HG03378 (cell line): ENCODE measurements around the gene PNMA6F.

ENCODE experiments used
- ATAC-seq: cut with Tn5 transposase; IDR thresholded peaks from one replicate; pipeline ENCODE4 v1.9.1; 2021; ENCODE audit warnings: mild to moderate bottlenecking, moderate library complexity; ENCODE audit not compliant: unreplicated experiment

Gene PNMA6F

DNA sequence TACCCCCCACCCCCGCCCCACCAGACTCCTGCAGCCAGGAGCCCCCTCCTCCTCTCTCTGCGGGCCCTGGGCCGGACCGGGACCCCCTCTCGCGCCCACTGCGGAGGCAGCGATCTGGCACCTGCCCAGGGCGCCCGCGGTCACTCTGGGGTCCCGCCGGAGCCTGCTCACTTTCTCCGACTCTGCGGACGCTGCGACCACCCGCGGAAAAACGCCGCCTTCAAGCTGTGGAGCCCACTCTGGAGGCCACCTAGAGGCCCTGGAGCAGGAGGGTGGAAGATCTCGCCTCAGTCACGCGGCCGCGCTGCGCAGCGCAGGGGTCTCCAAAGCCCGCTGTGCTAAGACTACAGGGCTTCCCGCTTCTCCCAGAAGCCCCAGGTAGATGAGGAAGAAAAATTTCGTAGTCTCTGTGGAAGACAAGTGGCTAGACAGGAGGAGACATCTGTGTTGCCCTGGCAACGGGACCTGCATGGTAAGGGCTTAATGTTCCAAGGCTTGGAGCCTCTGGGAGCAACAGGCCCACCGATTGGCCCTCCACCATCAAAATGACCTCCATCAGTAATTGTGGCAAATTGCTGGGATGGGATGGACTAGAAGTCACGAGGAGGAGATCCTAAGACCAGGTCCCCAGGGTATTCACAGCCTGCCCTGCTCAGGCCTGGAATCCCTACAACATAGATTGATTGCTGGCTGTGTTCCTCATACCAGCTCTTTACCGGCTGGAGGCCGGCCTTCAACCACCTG is at the start of gene PNMA6F:
Gene PNMA6F, minus strand, starts transcription at position 387 of the 744 bp plus-strand sequence. CDS start 1,093 bp downstream, outside the sequence.
- ATAC-seq: no peak

DNA sequence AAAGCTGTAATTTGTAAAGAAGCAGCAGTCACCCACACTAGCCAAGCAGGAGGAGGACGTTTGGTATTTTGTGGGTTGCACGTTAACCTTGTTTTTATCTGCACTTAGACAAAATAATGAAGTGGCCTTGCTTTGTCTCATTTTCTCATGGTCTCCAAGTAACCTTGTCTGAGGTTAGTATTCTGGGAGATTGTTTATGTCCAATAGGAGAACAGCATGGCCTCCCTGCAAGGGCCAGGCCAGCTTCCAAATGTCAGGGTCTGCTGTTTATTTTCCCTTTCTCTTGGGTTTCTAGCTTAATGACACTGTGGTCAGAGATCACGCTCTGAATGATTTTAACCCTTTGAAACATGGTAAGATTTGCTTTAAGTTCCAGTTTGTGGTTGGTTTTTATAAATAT is 49.7 kb upstream of the PNMA6F start:
- no peak for ATAC-seq

DNA sequence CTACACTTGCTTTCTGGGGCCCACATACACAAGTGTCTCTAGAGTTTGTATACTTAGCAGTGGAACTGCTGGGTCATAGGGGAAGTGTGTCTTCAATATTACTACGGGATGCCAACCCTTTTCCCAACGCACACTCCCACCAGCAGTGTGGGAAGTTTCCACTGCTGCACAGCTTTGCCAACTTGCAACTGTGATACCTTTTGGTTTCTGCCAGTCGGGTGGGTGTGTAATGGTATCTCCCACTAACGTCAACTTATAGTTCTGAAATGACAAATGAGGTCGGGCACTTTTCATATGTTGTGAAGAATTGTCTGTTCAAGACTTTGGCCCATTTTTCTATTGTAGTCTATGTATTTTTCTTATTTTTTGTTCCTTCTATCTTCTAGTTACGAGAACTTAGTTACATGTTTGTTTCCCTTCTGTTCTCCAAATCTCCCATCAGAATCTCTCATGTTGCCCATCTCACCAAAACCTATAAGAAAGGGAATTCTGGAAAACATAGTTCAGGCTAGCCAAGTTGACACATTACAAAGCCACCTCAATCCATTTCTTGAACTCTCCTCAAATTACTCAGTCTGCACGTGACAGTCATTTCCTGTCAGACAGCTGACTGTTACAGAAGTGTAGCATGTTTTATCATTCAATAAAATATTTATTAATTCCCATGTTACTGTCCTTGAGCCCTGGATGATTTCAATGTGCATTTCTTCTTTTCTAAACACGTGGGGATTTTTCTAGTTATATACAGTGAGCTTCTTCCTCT is 48.9 kb upstream of the PNMA6F start:
- ATAC-seq: no peak

DNA sequence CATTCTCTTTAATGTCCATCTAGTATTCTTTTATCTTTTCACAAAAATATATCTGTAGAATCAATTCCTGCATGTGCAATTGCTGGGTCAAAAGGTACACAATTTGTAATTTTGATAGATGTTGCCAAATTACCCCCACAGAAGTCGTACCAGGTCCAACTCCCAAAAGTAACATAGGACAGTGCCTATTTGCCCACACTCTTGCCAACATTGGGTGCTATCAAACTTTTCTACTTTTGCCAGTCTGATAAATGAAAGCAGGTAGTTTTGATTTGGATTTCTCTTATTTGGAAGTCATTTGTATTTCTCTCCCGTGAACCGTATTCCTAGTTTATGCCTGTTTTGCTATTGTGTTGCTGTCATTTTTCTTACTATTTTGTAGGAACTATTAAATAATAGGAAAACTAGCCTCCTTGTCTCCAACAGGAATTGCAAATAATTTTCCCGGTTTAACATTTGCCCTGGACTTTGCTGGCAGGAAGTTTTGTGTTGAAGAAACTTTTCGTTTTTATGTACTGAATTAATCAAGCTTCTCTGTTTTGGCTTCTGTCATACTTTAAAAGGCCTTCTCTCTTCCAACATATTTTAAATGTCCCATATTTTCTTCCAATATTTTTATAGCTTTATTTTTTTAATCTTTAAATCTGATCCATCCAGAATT is 45.4 kb upstream of the PNMA6F start:
- no peak for ATAC-seq

DNA sequence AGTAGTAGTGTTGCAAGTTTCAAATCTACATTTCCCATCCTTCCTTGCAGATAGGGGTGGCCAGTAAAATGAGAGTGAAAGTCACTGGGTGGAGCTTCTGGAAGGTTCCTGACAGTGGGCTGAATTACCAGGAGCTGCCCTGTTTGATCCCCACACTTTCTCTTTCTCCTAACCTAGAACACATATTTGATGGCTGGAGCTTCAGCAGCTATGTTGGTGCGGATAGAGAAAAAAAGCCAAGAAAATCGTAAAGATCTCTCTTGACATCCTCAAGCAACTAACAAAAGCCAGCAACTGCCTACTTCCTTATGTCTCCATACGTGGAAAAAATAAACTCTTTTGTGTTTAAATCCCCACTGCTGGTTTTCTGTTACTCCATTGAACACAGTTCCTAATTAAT is 44.6 kb upstream of the PNMA6F start:
- no peak for ATAC-seq

DNA sequence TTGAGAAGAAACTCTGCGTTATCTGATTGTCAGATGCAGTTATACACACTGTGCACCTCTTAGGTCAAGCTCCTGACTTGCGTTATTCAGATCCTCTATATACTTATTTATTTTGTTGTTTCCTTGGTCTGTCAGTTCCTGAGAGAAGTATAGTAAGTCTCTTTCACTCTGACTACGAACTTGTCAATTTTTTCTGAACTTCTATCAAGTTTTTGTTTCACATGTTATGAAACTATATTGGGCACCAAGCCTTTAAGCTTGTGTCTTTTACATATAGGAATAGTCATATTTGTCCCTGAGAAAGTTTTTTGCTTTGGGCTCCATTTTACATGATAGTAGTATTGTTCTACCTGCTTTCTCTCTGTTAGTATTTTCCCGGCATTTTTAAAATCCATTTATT is 44.1 kb upstream of the PNMA6F start:
- no peak for ATAC-seq

DNA sequence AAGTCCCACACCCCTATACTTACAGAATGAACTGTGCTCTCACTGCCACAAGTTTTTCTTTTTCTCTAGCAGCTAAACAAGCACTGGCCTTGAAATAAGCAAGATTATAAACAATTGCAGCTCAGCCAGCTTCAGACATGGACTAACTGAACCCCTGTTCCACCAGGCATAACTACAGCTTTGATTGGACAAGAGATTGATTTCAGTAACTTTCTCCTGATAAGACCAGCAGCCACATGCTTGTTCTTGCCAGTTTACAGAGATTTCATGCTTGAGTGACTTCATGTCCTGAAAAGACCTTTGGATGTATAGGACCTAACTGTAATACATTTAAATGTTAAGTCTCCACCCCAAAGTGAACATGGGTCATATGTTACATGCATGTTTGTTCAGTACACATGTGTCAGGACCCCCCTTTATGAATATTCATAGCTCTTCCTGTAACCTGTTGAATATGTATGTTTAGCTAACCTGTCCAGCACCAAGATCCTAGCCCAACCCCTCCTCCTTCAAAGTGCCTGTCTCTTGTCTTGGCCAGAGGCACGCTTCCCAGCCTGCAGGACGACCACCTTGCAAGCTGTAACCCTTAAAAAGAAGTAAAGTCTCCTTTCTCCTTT is 40.3 kb upstream of the PNMA6F start:
- ATAC-seq: no peak

DNA sequence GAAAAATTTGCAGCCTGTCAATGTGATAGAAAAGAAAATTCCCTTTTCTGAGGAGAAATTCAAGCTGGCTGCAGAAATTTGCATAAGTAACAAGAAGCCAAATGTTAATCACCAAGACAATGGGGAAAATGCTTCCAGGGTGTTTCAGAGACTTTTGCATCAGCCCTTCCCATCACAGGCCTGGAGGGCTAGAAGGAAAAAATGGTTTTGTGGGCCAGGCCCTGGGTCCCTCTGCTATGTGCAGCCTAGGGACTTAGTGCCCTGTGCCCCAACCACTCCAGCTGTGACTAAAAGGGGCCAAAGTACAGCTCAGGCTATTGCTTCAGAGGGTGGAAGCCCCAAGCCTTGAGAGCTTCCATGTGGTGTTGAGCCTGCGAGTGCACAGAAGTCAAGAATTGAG is 36.3 kb upstream of the PNMA6F start:
- ATAC-seq: no peak

DNA sequence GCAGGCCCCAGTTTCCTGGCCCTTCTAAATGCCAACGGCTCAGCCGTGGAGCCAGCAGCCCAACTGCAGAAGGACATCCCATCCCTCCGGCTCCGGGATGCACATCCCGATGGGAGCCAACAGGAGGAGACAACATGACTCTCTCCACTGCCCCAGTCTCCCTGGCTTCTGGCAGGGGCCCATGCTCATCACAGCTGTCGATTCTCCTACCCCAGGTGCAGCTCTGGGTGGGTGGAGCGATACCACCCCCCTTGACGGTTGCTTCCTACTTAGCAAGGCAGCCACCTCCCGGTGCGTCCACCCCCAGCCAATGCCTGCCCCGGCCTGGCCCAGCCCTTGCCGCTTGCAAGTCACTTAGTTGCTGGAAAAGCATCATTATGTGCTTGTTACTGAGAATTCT is 31.8 kb upstream of the PNMA6F start:
- ATAC-seq: no peak

DNA sequence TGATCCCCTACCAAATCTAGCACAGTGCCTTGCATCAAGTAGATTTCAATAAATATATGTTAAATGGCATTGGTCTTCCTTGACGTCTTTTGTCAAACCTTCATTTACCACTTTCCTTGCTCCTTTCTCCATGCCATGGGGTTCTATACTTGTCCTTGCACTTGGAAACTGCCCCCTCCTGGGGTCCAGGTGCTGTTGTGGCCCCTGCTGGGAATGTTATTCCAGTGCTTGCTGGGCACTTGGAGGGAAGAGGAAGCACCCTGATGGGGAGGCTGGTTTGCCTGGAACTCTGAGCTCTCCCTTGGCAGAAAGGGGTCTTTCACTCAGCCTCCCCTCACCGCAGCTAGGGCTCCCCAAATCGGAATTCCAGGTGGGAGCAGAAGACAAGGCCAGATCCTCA is 31.3 kb upstream of the PNMA6F start:
- ATAC-seq: no peak

DNA sequence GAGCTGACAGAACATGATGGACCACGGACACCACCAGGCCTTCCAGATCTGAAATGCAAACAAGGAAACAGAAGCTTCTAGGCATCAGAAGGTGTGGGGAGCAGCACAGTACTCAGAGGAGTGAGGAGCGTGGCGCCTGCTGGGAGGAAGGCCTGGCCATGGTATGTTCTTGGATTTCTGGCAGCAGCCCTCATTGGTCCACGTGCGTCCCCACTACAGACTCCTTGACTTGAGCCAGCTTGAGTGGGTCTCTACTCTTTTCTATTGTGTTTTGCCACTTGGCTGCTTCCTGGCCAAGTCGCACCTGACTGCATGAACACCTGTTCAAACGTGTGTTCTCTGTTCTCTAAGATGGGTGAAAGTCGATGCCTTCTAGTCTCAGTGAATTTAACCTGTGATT is 30.4 kb upstream of the PNMA6F start:
- no peak for ATAC-seq

DNA sequence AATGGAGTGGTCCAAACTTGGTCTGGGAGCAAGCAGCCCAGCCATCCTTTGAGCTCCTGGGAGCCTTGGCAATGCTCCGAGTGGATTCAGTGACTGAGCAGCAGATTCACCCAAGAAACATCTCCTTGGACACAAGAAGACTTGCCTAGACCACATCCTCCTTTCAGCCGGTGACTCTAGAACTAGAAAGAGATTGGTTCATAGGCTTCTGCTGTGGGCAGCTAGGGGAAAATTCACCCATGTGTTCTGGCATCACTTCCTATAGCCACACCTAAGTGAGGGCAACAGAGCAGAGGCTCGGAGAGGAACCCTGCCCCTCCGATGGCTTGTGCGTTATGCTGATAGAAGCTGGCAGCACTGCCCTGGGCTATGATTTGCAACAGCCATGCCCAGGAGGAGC is 28.4 kb upstream of the PNMA6F start:
- ATAC-seq: no peak

DNA sequence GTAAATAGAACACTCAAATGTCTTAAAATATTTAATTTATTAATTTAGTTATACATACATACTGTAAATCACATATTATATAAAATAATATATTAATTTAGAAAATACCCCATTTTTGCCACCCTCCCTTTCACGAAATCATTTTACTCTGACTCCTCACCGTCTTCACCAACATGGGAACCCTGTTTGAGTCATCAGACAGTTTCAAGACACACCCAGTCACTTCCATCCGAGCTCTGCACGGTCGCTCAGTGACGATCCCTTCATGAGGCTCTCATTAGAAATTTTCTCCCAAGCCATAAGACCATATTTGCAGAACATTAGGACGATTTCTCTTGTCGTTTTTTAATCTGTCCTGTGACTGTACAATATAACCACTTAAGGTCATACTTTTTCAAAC is 26.9 kb upstream of the PNMA6F start:
- no peak for ATAC-seq

DNA sequence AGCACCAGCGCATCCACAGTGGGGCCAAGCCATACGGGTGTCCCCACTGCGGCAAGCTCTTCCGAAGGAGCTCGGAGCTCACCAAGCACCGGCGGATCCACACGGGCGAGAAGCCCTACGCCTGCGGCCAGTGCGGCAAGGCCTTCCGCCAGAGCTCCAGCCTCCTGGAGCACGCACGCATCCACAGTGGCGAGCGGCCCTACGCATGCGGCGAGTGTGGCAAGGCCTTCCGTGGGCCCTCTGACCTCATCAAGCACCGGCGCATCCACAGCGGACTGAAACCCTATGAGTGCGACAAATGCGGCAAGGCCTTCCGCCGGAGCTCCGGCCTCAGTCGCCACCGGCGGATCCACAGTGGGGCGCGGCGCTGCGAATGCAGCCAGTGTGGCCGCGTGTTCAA is 26.0 kb upstream of the PNMA6F start:
- ATAC-seq: no peak

DNA sequence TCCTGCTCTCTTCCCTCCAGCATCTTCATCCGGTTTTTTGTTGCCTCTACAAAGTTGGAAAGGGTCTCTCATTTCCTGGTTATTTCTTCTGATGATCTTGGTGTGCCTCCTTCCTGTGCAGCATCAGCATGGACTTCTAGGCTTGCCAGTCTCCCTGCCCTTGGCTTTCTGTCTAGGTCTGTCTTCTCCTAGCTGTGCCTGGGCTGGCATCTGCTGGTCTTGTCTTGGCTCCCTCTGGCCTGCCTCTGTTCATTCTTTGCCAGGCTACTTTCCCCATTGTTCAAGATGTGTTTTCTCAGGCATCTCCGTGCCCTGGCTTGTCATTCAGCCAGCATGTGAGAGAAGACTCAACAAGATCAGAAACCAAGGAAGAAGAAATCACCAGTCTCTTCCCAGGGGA is 22.1 kb upstream of the PNMA6F start:
- no peak for ATAC-seq

DNA sequence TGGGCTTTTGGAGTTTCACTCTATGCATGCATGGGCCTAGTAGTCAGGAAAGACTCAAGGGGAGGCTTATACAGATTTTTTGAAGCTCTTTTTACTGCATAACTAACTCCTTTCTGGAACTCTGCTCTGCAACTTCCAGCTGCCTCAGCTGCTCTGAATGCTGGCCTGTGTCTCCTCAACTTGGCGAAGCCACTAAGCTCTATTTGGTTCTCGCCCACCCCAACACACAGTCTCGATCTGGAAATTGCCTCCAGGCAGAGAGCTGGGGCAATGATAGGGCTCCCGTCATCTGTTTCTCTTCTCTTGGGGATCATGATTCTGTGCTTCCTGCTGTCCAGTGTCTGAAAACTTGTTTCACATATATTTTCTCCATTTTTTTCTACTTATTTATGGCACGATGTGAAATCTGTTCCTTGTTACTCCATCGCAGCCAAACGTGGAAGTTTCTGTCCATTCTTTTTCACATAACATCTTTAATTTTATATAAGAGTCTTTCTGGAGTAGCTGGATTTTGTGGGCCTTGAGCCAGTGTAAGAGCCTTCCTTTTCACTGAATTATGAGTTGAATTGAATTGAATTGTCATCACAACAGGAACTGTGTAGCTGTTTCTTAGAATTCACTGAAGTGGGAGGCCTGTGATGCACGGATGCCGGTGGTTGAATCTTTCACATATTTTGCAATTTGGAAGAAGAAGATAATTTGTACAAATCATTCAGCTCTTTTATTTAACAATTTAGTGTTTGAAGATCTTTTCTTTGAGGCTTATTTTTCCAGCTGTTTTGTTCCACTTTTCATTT is 21.4 kb upstream of the PNMA6F start:
- ATAC-seq: no peak

DNA sequence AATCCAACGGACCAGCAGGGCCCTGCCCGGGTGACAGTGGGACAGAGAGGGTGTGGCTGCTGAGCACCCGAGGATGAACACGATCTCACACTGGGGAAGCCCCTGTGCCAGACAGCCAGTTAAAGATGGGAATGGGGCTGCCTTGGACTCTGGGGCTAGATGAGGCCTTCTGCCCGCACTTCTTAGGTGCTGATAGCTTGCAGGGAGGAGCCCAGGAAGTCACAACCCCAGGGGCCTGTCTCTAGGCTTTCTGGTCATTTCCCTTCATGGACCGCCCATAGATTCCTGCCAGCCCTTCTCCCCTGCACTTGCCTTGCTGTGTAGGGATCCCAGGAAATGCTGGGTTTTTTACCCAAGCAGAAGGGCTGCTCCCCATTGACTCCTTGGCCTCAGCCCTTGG is 18.5 kb upstream of the PNMA6F start:
- no peak for ATAC-seq

DNA sequence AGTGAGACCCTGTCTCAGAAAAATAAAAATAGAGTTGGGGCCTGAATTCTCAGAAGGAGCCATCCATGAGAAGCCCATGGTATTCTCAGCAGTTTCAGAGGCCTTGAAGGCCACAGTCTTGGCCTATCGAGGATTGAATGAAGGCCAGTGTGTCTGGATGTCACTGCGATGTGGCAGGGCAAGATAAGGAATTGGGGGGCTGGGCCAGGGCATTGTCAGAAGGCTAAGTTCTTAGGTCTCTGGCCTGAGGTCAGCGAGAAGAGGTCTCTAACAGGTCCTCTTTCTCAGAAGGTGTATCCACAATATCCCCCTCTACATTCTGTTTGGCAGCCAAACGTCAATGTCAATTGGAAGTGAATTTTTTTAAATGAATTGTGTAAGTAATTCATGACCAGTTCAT is 18.1 kb upstream of the PNMA6F start:
- ATAC-seq: no peak

DNA sequence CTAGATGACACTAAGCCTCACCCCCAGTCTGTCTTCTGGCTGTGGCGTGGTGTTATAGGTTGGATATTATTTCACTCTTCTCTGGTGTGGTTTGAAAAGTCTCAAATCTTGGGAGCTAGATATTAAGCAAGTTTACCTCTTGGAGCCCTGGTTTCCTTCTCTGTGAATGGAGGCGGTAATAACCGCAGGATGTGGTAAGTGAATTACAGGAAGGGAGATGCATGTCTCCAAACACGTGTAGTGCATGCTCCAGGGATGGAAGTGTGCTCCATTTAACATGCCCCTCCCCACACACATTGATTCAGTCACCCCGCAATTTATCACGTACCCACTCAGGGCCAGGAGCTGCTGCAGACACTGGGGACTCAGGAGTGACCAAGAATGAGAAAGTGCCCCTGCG is 17.3 kb upstream of the PNMA6F start:
- ATAC-seq: no peak

DNA sequence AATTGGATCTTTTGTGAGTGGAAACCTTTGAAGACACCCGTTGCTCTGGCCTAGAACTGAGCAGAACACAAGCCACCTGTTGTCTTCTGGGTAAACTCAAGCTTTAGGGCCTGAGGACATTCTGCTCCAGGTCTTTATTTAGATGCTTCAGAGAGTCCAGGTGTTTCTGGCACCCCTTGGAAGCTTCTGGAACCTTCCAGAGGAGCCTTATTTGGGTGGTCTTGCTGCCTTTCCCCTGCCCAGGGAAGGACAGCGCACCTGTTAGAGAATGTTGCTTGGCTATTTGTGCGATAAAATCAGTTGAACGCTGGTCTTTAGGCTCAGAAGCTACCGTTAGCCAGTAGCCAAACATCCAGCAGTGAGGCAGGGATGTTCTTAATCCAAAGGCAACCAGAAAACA is 15.4 kb upstream of the PNMA6F start:
- ATAC-seq: no peak
